Ishikawa (cell line): Measurements from ENCODE around the gene GNAT3.

ENCODE experiments used
- CREB1 ChIP-seq: IDR thresholded peaks from 2 replicates; pipeline ENCODE4 v1.6.1; 2012; ENCODE audit warnings: low read depth
- EGR1 ChIP-seq: IDR thresholded peaks from 2 replicates; pipeline ENCODE4 v1.6.1; 2012
- EP300 ChIP-seq: IDR thresholded peaks from 2 replicates; pipeline ENCODE4 v1.6.1; 2012; ENCODE audit warnings: borderline replicate concordance
- NFIC ChIP-seq: IDR thresholded peaks from 2 replicates; pipeline ENCODE4 v1.6.1; 2012
- REST ChIP-seq: IDR thresholded peaks from 2 replicates; pipeline ENCODE4 v1.6.1; 2012; ENCODE audit warnings: low read depth, mild to moderate bottlenecking
- TAF1 ChIP-seq: IDR thresholded peaks from 2 replicates; pipeline ENCODE4 v1.6.1; 2012; ENCODE audit warnings: low read depth, mild to moderate bottlenecking
- USF1 ChIP-seq: IDR thresholded peaks from 2 replicates; pipeline ENCODE4 v1.6.1; 2012

GRCh38 chr7:80532153-80532552 is 20.3 kb upstream of the GNAT3 start:
- TF ChIP-seq NFIC (no peak), USF1 (no peak), REST (no peak), CREB1 (no peak), TAF1 (no peak), EGR1 (no peak), EP300 (no peak)
